OCI-LY7 (cell line): Measurements from ENCODE around the gene GVQW3. TPM values are rescaled to one million over a fixed set of nuclear protein-coding genes. Genes with fewer than 3 reads are reported as not detected.

ENCODE experiments used
- BruUV-seq: library from RNA; stranded (reverse); fragments of 400-500 nt; replicated peaks from 2 replicates; lab custom pipeline; 2021; lab: Mats Ljungman, UMichigan
- CTCF ChIA-PET: fragments of 300-600 bp; sonication (Branson Sonifier 250); formaldehyde crosslinking; loops from one replicate; lab custom pipeline; 2022; ENCODE audit warnings: antibody characterized with exemption; ENCODE audit not compliant: unreplicated experiment; lab: Charles Lee
- POLR2A ChIA-PET: fragments of 300-600 bp; sonication (Branson Sonifier 250); formaldehyde crosslinking; loops from one replicate; lab custom pipeline; 2022; ENCODE audit warnings: antibody characterized with exemption; lab: Charles Lee
- DNase-seq: peaks from one replicate; pipeline ENCODE4 v3.0.0-alpha.2; 2015; ENCODE audit warnings: low spot score
- H2AFZ ChIP-seq: fragments of 200-600 bp; sonication (generic), shearing (Covaris generic); 2 replicates; pipeline ENCODE4 v1.6.1; 2014; ENCODE audit warnings: mild to moderate bottlenecking, antibody characterized with exemption, low read length, moderate library complexity
- H3K27ac ChIP-seq: fragments of 200-600 bp; sonication (generic); 2 replicates; pipeline ENCODE4 v1.5.1; 2014; ENCODE audit warnings: mixed run types, low read depth, mild to moderate bottlenecking, moderate library complexity, low read length, inconsistent platforms; ENCODE audit not compliant: poor library complexity, severe bottlenecking
- H3K36me3 ChIP-seq: fragments of 200-600 bp; sonication (generic); 2 replicates; pipeline ENCODE4 v1.6.1; 2014; ENCODE audit warnings: mild to moderate bottlenecking, antibody characterized with exemption, low read length, moderate library complexity, mixed read lengths; ENCODE audit not compliant: insufficient read depth
- H3K4me1 ChIP-seq: fragments of 200-600 bp; sonication (generic); 2 replicates; pipeline ENCODE4 v1.5.1; 2014; ENCODE audit warnings: mild to moderate bottlenecking, low read length; ENCODE audit not compliant: insufficient read depth, poor library complexity, severe bottlenecking
- H3K4me2 ChIP-seq: fragments of 200-600 bp; sonication (generic); 2 replicates; pipeline ENCODE4 v1.6.1; 2014; ENCODE audit warnings: mild to moderate bottlenecking, low read length
- H3K4me3 ChIP-seq: fragments of 200-600 bp; sonication (generic); 2 replicates; pipeline ENCODE4 v1.5.1; 2014; ENCODE audit warnings: mild to moderate bottlenecking, low read depth, low read length; ENCODE audit not compliant: poor library complexity, severe bottlenecking
- H3K79me2 ChIP-seq: fragments of 200-600 bp; sonication (generic); 2 replicates; pipeline ENCODE4 v1.6.1; 2016; ENCODE audit warnings: low read depth, mild to moderate bottlenecking, low read length, moderate library complexity, mixed read lengths; ENCODE audit not compliant: insufficient read depth
- H3K9me2 ChIP-seq: fragments of 200-600 bp; sonication (generic); 2 replicates; pipeline ENCODE4 v1.6.1; 2016; ENCODE audit warnings: mild to moderate bottlenecking, low read length, mixed read lengths; ENCODE audit not compliant: insufficient read depth
- H3K9me3 ChIP-seq: fragments of 200-600 bp; sonication (generic); 2 replicates; pipeline ENCODE4 v1.6.1; 2014; ENCODE audit warnings: mild to moderate bottlenecking, mixed run types, low read length, mixed read lengths
- H4K20me1 ChIP-seq: fragments of 200-600 bp; sonication (generic); 2 replicates; pipeline ENCODE4 v1.6.1; 2014; ENCODE audit warnings: mild to moderate bottlenecking, antibody characterized with exemption, low read length, moderate library complexity, mixed read lengths; ENCODE audit not compliant: insufficient read depth
- CTCF ChIP-seq: fragments of 200-600 bp; sonication (generic); conservative IDR thresholded peaks from 2 replicates; pipeline ENCODE4 v1.5.1; 2014; ENCODE audit warnings: mild to moderate bottlenecking, antibody characterized with exemption, low read length, moderate library complexity, mixed read lengths
- EZH2phosphoT487 ChIP-seq: fragments of 200-600 bp; sonication (generic); IDR thresholded peaks from 2 replicates; pipeline ENCODE4 v1.6.1; 2018; ENCODE audit warnings: low read depth, borderline replicate concordance, mild to moderate bottlenecking, mixed run types, antibody characterized with exemption, low read length, moderate library complexity, mixed read lengths
- intact Hi-C: fragments of 100-400 bp; cut with micrococcal nuclease; formaldehyde crosslinking; loops from one replicate; pipeline ENCODE4 v1.10.0; 2022; ENCODE audit not compliant: unreplicated experiment
- total RNA-seq, 2 experiments: library from RNA; depleted of rRNA in 1 of 2; stranded (reverse); fragments of >200 nt in 1 of 2; shearing (Covaris generic) in 1 of 2; gene quantifications; 2 replicates each; pipeline ENCODE4 v1.2.3, GENCODE V29; 2014 to 2022

Gene GVQW3
- total RNA-seq, 2 experiments from 2014 or later, result 15.4 to 16.5 TPM

DNA sequence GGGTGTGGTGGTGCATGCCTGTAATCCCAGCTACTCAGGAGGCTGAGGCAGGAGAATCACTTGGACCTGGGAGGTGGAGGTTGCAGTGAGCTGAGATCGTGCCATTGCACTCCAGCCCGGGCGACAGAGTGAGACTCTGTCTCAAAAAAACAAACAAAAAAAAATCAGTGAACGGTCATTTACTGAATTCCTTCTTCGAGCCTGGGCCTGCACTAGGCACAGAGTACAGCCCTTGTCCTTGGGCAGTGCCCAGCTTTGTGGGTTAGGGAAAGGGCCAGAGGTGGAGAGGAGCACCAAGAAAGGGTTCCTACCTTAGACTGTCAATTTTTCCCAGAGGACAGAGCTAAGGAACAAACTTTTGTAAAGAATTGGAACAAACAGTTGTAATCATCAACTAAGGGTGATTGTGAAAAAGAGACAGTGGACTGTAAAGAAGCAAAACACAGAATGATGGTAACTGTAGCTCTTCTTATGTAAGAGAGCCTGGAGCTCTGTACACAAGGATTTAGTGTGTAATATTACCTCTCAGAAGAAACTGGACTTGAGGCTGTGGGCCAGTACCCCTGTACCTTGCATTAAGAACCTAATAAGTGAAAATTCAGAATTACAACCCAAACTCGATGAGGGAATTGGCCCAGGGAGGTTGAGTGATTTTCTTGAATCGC lies 10.8 kb downstream of the GVQW3 start:
- Histone ChIP-seq H3K4me1 (no peaks in the 10 kb centered on the region), H3K27ac (no peak overlapping the region), H3K4me2 (no peak overlapping the region), H4K20me1 (no peaks in the 10 kb centered on the region), H3K4me3 (no peak overlapping the region), H3K9me2 (no peaks in the 10 kb centered on the region), H3K36me3 (no peaks in the 10 kb centered on the region), H3K9me3 (no peaks in the 10 kb centered on the region), H2AFZ (no peak overlapping the region), H3K79me2 (no peaks in the 10 kb centered on the region)
- intact Hi-C loops, result no loop called here
- POLR2A ChIA-PET, result no interaction called here
- CTCF ChIA-PET, result no interaction called here
- no peak for TF ChIP-seq EZH2phosphoT487
- no peak for TF ChIP-seq CTCF
- BruUV-seq, result no TSS peak
- no peak for DNase-seq

DNA sequence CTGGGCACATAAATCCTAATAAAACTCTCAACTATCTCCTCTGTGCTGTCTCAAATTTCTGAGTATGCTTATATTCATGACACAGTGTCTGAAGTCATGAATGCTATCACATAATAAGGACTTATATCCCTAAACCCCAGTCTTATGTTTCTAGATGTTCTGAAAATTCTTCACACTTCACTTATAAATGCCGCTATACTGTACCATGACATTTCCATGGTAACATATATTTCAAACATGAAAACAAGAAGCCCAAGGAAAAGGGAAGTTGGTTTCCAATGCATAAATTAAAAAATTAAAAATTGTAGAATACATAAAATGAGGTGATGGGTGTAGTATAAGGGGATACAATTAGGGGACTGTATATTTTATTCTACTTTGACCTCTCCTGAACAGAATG lies 11.7 kb downstream of the GVQW3 start:
- Histone ChIP-seq H3K27ac (no peak overlapping the region), H3K36me3 (no peaks in the 10 kb centered on the region), H3K9me3 (no peaks in the 10 kb centered on the region), H3K4me1 (no peaks in the 10 kb centered on the region), H2AFZ (no peak overlapping the region), H4K20me1 (no peaks in the 10 kb centered on the region), H3K9me2 (no peaks in the 10 kb centered on the region), H3K79me2 (no peaks in the 10 kb centered on the region), H3K4me2 (no peak overlapping the region), H3K4me3 (no peak overlapping the region)
- TF ChIP-seq EZH2phosphoT487 (no peak), CTCF (no peak)
- POLR2A ChIA-PET, result no interaction called here
- CTCF ChIA-PET, result no interaction called here
- intact Hi-C loops, result no loop called here
- no TSS peak for BruUV-seq
- DNase-seq, result no peak

DNA sequence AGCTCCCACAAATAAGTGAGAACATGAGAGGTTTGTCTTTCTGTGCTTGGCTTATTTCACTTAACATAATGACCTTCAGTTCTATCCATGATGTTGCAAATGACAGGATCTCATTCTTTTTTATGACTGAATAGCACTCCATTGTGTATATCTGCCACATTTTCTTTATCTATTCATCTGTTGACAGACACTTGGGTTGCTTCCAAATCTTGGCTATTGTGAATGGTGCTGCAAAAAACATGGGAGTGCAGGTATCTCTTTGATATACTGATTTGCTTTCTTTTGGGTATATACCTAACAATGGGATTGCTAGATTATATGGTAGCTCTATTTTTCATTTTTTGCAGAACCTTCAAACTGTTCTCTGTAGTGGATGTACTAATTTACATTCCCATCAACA lies 13.3 kb downstream of the GVQW3 start:
- no peak overlapping the region for H3K4me2 ChIP-seq
- intact Hi-C loops, result no loop called here
- DNase-seq, result no peak
- no peak overlapping the region for H2AFZ ChIP-seq
- H3K9me2 ChIP-seq, result no peaks in the 10 kb centered on the region
- no peaks in the 10 kb centered on the region for H3K4me1 ChIP-seq
- ChIA-PET POLR2A (no interaction called here), CTCF (no interaction called here)
- TF ChIP-seq CTCF, result no peak
- TF ChIP-seq EZH2phosphoT487, result no peak
- H3K4me3 ChIP-seq, result no peak overlapping the region
- no peaks in the 10 kb centered on the region for H3K36me3 ChIP-seq
- H3K9me3 ChIP-seq, result no peaks in the 10 kb centered on the region
- no TSS peak for BruUV-seq
- H3K27ac ChIP-seq, result no peak overlapping the region
- no peaks in the 10 kb centered on the region for H4K20me1 ChIP-seq
- no peaks in the 10 kb centered on the region for H3K79me2 ChIP-seq
